HG02798 (cell line): Measurements from ENCODE around the gene PPP2R1A.
"Not testable (repeated sequence)": the region's sequence is repeated elsewhere in the genome, so short reads cannot be mapped to it uniquely, and the experiment has no call there.

Experiments
- ATAC-seq: cut with Tn5 transposase; IDR thresholded peaks from one replicate; pipeline ENCODE4 v1.9.1; 2021; ENCODE audit warnings: mild to moderate bottlenecking; ENCODE audit not compliant: unreplicated experiment, poor library complexity

PPP2R1A gene

DNA sequence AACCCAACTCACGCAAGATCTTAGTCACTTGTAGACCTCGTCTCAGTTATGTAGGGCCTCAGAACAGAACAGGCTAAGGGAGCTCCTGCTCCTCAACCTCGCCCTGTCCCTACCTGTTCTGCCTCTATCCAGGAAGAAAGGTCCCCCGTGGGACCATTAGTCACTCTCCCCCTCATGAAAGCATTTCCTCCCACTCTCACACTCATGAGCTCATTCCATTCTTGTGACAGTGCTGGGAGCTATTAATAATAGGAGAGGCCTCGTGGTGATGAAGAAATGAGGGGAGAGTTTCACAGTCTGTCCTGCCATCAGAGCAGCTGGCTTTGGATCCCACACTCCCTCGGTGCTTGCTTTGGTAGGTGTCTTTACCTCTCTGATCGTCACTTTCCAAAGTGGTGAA lies 10.2 kb downstream of the PPP2R1A start:
- no peak for ATAC-seq

DNA sequence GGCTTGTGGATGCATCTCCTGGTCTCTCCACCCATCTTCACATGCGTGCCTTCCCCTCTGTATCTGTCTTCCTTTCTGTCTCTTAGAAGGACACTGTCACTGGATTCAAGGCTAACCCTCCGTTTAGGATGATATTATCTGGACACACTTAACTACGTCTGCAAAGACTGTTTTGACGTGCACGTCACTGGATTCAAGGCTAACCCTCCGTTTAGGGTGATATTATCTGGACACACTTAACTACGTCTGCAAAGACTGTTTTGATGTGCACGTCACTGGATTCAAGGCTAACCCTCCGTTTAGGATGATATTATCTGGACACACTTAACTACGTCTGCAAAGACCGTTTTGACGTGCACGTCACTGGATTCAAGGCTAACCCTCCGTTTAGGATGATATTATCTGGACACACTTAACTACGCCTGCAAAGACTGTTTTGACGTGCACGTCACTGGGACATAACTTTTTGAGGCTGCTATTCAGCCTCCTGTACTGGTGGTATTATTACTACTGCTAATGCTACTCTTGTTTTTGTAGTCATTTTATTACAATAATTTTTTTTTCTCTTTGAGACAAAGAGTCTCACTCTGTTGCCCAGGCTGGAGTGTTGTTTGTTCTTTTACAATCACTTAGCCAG lies 11.0 kb downstream of the PPP2R1A start:
- not testable (repeated sequence) for ATAC-seq

DNA sequence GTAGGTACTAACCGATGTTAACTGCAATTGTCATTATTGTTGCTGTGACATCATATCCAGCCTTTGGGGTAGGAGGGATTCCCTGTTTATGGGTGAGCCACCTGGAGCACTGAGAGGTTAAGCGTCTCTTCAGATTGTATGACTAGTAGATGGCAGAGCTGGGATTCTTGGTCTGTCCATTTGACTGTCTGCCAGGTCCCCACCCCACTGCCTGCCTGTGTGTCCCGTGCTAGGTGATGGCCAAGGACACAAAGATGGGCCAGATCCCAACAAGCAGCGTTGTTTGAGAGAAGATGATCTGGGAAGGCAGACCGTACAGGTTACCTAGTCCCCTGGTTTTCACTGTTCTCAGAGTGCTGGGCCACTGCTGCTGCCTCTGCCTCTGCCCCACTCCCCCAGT lies 16.6 kb downstream of the PPP2R1A start:
- ATAC-seq = no peak

DNA sequence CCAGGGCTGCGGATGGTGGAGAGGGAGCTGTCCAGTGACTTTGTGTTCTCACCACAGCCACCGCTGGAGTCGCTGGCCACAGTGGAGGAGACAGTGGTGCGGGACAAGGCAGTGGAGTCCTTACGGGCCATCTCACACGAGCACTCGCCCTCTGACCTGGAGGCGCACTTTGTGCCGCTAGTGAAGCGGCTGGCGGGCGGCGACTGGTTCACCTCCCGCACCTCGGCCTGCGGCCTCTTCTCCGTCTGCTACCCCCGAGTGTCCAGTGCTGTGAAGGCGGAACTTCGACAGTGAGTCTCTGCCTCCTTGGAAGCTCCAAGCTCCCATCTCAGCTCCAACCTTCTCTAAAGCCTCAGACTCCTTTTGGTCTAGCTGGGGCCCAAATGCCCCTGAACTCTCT lies 21.4 kb downstream of the PPP2R1A start:
- no peak for ATAC-seq

DNA sequence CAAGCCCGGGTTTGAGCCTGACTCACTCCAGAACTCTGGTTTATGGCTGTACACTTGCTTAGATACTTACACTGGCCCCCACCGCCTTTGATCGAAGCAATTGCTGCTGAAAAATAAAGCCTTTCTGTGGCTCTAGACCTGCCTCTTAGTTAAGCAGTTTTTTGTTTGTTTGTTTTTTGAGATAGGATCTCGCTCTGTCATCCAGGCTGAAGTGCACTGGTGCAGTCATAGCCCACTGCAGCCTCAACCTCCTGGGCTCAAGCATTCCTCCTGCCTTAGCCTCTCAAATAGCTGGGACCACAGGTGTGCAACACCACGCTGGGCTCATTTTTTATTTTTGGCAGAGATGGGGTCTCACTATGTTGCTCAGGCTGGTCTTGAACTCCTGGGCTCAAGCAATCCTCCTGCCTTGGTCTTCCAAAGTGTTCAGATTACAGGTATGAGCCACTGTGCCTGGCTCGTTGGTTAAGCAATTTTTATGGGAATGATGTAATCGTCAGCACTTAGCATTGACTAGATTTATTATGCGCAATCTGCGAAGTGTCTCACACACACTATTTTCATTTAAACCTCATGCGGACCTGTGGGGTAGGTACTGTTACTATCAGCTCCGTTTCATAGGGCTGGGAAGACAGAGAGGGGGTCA lies 22.2 kb downstream of the PPP2R1A start:
- no peak for ATAC-seq

DNA sequence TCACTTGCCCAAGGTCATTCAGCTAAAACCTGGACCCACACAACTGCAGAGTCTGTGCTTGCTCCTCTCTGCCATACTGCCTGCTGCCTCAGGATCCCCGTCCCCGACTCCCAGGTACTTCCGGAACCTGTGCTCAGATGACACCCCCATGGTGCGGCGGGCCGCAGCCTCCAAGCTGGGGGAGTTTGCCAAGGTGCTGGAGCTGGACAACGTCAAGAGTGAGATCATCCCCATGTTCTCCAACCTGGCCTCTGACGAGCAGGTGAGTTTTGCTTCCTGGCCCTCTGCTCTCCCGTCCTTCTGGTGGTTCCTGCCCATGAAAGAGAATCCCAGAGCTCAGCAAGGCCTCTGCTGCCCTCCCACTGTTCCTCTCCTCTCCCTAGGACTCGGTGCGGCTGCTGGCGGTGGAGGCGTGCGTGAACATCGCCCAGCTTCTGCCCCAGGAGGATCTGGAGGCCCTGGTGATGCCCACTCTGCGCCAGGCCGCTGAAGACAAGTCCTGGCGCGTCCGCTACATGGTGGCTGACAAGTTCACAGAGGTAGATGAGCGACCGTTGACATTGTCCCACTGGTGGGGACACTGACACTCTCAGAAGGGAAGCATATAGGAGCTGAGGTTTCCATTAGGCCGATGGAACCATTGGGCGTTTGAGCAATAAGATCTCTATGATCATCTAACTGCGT lies 22.9 kb downstream of the PPP2R1A start:
- ATAC-seq = no peak

DNA sequence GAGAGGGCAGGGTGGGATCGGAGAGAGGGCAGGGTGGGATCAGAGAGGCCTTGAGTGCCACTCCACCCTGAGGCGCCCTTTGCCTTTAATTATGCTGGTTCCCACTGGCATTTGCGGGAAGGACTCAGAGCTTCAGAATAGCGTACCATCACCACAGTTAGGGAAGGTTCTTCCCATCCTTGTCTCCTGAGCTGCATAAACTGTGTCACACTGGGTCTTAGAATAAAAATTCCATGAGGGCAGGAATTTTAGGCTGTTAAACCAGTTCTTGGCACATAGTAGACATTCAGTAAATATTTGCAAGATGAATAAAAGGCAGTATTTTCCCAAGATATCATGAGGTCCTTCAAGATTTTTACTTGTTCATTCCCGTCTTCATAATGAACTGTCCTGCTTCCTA lies 24.4 kb downstream of the PPP2R1A start:
- ATAC-seq = no peak

DNA sequence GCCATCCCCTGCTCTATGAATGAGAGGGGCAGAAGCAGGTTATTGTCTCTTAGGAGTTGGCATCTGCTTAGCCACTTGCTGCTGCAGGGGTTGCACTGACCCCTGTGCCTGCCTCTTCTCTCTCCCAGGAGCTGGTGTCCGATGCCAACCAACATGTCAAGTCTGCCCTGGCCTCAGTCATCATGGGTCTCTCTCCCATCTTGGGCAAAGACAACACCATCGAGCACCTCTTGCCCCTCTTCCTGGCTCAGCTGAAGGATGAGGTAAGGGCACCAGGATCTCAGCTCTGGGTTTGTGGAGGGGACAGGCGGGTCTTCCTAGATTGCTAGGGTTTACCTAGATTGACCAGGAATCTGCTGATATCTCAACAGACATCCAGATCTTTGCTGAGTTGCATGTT lies 26.5 kb downstream of the PPP2R1A start:
- no peak for ATAC-seq

DNA sequence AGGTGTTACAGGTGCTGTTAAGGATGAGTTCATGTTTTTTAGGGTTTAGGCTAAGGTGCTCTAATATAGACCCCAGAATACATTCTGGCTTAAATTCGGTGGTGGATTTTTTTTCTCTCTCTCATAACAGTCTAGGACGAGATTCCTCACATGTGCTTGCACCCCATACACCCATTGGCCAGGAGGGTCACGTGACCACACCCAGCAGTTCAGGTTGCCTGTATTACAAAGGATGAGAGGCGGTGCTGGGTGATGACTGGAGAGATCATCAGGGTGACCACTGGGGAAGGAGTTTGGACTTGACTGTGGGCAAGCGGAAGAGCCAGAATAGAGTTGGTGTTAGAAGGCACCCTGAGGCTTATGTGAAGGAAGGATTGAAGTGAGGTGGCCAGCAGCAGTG lies 27.7 kb downstream of the PPP2R1A start:
- no peak for ATAC-seq

DNA sequence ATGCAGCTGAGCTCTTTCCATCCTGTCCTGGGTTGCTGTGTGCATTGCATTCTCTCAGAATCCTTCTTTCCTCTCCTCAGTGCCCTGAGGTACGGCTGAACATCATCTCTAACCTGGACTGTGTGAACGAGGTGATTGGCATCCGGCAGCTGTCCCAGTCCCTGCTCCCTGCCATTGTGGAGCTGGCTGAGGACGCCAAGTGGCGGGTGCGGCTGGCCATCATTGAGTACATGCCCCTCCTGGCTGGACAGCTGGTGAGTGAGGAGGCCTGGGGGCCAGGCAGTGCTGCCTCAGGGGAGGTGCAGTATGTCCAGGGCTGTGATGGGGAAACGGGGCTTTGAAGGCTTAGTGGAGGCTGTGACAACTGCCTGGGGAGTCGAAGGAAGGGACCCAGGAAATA lies 29.8 kb downstream of the PPP2R1A start:
- no peak for ATAC-seq

DNA sequence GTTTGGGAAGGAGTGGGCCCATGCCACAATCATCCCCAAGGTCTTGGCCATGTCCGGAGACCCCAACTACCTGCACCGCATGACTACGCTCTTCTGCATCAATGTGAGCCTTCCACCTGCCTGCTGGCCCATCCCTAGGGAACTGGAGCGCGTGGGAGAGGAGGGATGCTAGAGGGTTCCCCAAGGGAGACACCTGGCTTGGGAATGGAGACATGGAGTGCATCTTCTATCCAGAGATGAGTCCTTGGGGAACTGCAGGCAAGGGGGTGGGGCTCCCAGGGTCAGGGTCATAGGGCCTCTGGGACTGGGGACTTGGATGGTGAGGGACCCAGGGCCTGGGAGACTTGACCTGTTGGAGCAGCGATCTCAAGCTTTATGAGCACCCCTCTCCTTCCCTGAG lies 31.2 kb downstream of the PPP2R1A start:
- no peak for ATAC-seq

DNA sequence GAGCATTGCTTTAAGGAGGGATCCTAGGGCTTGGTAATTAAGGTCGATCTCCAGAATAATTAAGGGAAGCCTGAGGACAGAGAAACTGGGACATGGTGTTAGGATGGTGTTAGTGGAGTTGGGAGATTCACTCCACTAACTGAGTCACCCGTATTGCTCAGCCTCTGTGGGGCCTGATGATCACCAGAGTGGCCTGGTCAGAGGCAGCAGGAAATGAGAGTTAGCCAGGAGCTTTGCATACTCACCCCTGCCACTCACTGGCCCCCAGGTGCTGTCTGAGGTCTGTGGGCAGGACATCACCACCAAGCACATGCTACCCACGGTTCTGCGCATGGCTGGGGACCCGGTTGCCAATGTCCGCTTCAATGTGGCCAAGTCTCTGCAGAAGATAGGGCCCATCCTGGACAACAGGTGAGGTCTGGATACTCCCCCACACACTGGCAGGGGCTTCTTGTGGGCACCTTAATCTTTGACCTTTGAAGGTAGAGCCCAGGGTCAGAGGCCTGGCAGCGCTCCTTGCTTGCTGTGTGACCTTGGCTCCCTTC lies 32.1 kb downstream of the PPP2R1A start:
- no peak for ATAC-seq

DNA sequence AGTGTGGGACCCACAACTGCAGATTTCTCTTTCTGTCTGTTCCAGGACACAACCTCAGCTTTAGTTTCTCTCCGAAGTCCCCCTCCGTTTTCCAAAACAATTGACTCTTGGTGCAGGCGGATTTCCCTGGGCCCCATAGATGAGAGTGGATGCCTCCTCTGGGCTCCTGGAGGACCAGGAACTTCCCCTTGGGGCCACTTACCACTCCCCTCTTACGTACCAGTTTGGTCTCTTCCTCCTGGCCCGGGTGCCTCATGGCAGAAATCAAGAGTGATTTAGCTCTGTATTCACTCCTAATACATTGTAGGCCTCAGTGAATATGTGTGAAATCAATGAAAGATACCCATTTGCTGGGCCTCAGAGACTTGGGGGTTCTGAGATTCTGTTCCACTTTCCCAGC lies 34.4 kb downstream of the PPP2R1A start:
- ATAC-seq = no peak

DNA sequence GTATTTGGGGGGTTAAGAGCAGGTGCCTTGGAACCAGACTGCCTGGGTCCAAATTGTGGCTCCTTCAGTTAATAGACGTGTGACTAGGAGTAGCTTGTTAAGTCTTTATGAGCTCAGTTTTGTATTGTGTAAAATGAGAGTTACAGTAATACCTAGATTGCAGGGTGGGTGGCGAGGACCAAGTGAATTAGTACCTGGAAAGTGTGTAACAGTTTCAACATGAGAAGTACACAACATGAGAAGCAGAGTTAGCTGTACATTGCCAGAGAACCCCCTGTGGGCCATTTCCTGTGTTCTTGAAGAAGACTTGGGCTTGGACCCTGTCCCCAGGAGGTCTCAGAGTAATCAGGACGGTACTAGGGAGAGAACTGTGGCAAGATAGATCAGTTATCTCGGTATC lies 36.8 kb downstream of the PPP2R1A start:
- ATAC-seq = no peak

DNA sequence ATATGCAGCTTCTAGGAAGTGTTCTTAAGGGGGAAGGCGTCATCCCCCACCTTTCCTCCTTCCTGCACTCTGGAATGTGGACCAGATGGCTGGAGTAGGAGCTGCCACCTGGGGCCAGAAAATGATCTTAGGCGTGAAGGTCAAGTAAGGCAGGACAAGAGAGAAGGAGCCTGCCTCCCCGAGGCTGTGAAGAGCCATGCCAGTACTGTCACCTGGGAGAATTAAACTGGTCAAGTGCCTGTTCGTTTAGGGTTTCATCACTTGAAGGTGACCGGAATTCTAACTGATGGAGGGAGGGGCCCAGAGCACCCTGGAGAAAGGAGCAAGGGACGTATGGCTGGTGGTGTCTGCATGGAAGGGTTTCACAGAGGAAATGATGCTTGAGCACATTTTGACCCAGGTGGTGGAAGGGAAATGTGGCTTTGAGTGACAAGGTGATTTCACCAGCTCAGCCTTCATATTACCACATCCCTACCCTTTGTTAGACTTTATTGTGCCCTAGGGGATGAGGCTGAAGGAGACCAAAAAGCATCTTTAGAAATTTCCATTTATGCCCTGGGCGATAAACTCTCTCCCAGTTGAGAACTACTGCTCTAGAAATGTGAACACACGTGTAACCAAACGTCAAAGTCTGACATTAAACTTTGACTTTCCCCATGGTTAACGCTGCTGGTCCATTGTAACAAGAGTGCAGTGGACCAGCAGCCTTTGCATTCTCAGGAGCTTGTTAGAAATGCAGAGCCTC lies 37.5 kb downstream of the PPP2R1A start:
- no peak for ATAC-seq

DNA sequence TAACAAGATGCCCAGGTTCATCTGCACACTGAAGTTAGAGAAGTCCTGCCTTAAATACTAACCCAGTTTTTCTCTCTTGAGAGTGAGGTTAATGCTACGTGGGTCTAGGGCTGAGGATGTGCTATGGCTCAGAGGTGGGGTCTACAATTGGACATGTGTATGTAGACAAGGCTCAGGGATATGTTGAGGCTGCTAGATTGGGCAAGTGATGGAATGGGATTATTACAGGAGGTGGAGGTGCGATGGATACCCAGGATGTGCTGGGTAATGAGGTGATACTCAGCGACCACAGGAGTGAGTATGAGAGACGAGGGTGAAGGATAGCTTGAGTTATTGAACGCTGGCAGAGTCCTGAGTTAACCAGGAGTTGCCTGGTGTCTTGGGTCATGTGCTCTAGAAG lies 38.1 kb downstream of the PPP2R1A start:
- no peak for ATAC-seq

DNA sequence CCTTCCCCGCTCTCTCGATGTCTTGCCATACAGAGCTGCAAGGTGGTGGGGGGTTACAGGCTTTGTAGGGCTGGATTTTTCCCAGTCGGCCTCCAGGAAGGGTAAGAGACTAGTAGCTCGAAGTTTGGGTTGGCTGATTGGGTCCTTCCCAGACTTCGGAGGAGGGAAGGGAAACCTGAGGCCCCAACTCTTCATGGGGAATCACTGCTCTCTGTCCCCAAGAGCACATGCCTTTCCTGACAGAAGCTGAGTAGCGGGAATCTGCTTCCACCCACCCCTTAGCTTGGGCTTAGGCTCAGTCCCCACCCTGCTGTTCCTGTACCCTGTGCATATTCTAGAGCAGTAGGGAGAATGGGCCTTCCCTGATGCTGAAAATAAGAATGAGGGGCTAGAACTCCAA lies 39.7 kb downstream of the PPP2R1A start:
- ATAC-seq = no peak

DNA sequence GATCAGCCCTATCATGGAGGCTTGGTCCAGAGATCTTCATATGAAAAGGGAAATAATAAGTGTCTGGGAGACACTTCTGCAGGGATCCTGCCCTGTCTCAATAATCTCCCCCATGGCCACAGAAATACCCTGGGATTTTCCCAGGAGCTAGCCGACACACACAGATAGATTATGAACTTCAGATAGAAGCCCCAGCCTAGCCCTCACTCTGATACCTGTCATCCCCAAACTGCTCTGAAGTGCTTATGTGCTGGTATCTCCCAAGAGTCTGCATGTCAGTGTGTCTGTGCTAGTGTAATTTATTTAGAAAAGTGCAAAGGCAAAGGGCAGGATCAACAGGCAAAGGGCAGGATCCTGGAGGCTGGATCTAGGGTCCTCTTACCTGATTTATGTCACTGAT lies 40.8 kb downstream of the PPP2R1A start:
- ATAC-seq = no peak

DNA sequence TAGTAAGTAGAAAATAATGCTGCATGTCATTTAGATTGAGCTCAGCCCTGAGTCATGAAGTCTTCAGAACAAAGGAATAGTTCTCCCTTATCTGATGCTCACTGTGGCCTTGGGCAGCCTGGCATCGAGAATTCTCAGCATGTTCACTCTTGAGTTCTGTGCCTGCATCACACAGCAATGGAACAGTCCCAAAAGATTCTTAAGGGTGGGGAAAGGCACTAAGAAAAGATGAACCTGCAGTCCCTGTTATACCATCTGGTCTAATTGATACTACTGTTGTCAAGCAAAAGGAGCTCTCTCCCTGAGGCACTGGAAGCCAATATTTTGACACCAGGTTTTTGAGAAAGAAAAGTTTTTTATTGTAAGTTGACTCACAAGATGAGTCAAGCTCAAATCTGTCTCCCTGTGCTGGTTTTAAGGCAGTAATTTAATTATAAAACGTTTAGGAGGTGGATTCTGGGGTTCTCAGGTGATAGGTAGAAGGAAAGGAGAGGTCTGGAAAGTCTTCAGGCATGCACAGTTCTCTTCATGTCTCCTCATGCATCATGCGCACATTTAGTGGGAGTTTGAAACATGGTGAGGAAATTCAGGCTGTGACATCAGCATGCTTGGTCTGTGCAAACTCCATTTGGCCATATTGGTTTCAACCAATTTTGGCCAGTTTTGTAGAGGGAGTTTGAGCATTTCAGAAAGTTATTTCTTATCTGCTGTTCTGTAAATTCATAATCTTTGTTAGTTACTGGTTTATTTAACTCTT lies 41.5 kb downstream of the PPP2R1A start:
- no peak for ATAC-seq

DNA sequence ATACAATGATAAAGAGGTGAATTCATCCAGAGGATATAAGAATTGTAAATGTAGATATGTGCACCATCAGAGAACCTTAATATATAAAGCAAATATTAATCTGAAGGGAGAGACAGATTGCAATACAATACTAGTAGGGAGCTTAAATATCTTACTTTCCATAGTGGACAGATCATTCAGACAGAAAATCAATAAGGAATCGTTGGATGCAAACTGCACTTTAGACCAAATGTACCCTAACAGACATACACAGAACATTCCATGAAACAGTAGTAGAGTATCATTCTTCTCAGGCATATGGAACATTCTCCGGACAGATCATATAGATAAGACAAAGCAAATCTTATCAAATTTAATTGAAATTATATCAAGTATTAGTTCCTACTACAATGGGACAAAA lies 44.6 kb downstream of the PPP2R1A start:
- ATAC-seq = no peak
